T47D (cell line): Measurements from ENCODE around the gene ACOT11.

Source experiments
- DNase-seq, 2 experiments: peaks; one replicate each; pipeline versions ENCODE4 v3.0.0 to v3.0.0-alpha.2; 2011 to 2012; ENCODE audit warnings: low read depth in 1 of 2, low spot score in 1 of 2
- JUND ChIP-seq: IDR thresholded peaks from 2 replicates; pipeline ENCODE4 v1.6.1; 2012; ENCODE audit warnings: low read depth
- in situ Hi-C: cut with HindIII; loops from 2 replicates; pipeline ENCODE4 v1.10.0; 2016; ENCODE audit warnings: low sequenced_read_pairs, low pct_unique_long_range_greater_than_20kb

Gene ACOT11

DNA sequence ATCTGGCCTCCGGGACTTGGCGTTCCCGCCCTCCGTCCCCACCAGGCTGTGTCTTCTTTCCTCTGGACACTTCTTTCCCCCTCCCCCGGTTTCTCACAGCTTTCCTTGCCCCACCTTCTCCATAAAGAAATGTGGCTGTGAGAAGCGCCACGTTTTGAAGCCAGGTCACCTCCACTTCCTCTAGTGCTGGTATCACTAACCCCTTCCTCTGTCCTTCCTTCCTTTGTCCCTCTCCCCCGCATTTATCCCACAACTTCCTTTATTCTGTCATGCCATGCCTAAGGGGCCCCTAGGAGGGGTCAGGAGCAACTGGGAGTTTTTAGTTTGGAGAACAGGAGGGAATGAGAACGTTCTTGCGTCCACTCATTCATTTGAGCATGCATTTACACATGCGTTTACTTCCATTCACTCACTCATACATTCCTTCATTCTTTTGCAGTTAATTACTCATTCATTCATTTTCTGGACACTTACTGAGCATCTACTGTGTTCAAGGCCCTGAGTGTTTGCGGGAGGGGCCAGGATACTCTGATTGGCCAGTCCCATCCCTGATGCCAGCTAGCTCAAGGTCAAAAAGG, 5.0 kb upstream of the ACOT11 start:
- no peak for DNase-seq
- TF ChIP-seq JUND = no peak
- in situ Hi-C loops = no loop called here

DNA sequence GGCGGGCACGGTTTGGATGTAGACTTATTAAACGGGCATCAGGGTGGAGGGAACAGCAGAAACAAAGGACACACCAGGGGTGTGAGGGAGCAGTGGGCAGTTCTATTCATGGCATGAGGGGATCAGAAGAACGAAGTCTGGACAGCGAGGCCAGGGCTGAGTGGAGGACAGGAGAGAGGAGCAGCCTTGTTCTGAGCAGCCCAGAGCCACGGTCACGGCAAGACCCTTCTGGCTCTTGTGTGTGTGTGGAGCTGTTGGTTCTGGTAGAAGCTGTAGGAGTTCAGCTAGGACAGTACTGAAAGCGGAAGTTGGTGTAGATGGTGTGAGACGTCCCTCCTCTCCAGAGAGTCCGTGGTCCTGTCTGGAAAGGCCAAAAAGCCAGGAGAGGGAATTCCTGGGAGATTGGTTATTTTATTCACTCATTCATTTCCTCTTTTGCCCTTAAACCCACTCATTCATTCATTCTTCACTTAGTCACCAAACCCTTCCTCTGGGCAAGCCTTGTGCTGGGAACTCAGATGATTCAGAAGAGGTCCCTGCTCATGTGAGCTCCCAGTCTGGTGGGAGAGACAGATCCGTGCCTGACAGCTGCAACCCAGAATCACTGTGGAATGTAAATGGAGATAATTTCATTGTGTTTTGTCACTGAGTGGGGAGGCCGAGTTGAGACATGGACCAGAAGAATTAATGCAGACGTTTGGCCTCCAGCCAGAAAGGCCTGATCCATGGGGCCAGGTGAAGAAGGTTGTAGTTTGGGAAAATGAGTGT, 4.1 kb upstream of the ACOT11 start:
- TF ChIP-seq JUND = no peak
- no peak for DNase-seq
- in situ Hi-C loops = no loop called here

DNA sequence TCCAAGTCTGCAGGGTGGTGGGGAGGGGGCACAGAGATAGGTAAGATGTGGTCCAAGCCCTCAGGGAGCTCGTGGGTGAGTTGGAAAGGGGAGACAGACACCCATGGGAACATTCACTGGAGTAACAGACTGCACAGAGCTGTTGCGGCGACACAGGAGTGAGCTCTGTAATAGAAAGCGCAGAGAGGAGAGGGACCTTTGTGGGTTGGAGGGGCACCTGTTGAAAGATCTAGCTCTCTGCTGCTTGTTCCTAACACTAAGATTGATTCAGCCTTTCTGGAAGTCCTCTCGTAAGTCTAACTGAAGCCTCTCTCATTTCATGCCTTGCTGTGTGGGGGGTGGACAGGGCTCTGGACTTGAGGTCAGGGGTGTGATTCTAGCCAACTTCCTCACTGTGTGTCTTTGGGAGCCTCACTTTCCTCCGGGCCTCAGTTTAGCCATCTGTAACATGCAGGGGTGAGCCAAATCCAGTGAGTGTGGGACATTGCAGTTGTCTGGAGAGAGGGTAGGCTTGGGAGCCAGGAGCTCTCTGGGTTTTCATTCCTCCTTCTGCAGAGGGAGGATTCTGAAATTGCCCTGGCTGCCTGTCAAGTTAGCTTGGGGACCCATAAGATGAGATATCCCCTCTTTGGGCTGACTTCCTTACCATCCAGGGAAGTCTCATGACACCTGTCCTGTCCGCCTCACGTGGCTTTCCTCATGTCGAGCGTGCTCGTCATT, 2.0 kb upstream of the ACOT11 start:
- in situ Hi-C loops = no loop called here
- DNase-seq = no peak
- no peak for TF ChIP-seq JUND

DNA sequence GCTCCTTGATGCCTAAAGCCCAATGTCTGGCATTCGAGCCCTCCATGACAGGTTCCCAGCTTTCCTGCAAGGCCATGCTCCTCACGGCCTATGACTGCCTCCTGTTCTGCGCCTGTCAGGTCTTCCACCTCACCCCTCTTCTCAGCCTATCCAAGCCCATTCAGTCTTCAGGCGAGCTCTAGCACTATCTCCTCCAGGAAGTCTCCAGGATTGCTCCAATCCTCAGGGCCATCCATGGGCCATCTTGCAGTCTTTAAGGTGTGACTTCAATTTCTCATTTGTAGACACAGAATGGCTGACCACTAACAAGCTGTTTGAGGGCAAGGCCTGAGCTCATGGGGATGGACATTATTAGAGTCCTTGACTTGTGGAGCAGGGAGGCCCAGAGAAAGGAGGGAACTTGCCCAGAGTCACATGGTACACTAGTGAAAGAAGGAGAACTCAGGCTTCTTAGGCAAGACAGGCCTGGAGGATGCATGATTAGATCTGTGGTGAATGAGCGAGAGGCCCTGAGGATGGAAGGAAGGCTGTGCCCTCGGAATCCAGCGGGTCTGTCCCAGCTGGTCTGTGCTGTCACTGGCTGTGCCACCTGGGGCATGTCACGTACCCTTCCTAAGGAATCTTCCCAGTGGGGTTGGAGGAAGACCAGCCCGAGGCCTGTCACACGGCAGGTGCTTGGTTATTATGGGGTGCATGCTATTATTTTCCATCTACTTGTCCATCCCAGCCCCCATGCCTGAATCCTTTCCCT, 1.2 kb upstream of the ACOT11 start:
- no peak for TF ChIP-seq JUND
- in situ Hi-C loops = no loop called here

DNA sequence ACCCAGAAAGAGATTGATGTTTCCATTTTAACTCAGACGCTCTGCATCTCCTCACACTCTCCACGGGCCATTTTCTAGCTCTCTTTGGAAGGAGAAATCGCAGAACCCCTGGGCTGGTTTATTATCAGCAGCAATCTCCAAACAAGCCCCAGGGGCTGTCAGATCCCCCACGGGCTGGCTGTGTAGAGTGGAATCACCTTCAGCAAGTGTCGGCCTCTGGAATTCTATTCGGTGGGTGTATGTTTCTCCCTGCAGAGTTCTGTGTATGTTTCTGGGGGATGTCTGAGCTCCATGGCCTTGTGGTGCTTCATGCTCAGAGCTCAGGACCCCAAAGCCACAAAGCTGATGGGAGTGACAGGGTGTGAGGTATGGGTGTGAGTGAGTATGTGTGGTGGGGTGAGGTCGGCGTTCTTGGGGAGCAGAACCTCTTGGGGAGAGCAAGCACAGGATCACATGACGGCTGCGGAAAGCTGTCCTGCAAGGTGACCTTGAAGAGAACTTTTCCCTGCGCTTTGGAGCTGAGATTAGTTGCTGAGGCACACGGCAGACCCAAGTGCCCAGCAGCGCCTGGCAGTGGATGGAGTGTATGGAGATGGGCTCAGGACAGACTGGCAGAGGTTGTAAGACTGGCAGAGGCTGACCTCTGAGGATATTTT, 489 bp downstream of the ACOT11 start:
- in situ Hi-C loops = no loop called here
- no peak for DNase-seq

More for the DNA sequence above, 1.2 kb upstream of the ACOT11 start:
- no peak for DNase-seq

DNA sequence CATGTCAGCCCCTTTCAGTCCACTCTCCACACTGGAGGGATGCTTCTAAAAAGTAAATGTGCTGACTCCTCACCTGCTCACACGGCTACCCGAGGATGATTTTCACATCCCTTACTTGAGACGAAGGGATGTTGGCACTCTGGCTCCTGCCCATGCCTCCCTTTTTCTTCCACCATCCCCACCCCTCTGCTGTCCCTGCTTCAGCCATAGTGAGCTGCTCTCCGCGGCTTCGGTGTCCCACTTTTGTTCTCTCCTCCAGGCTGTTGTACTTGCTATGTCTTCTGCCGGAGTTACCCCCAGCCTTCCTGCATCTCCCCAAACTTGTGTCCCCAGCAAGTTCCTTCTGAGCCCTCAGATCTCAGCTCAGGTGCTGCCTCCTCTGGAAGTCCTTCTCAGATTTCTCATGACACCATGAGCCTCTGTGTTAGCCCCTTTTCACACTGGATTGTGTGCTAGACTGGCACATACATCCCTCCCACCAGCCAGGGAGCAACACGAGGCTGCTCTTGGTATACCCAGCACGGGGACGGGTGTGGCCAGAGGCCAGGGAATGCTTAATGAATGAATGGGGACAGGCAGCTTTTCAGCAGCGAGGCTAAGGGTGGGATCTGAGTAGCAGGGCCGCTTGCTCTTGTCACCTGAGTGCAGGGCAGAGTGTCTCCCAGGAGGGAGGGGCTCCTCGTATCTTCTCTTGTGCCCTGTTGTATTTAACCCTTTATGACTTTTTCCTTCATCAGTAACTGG, 1.3 kb downstream of the ACOT11 start:
- DNase-seq = no peak

More for the DNA sequence above, 489 bp downstream of the ACOT11 start:
- no peak for TF ChIP-seq JUND

DNA sequence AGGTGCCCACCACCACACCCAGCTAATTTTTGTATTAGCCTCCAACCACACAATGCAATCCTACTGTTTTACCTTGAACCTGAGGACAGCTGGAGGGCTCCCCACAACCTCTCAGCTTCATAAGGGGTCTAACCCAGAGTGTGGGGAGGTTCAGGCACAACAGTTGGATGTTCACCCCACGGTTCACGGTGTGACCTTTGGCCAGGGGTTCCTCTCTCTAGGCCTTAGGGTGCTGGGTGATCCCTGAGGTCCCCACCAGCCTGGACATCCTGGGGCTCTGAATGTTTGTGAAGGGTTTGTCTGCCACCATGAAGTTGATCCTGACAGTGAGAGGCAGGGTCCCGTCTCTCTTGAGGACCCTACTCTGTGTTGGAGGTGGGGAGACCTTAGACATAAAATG, 3.9 kb downstream of the ACOT11 start:
- in situ Hi-C loops = no loop called here
- no peak for DNase-seq
- TF ChIP-seq JUND = no peak

More for the DNA sequence above, 1.3 kb downstream of the ACOT11 start:
- no peak for TF ChIP-seq JUND
- in situ Hi-C loops = no loop called here

DNA sequence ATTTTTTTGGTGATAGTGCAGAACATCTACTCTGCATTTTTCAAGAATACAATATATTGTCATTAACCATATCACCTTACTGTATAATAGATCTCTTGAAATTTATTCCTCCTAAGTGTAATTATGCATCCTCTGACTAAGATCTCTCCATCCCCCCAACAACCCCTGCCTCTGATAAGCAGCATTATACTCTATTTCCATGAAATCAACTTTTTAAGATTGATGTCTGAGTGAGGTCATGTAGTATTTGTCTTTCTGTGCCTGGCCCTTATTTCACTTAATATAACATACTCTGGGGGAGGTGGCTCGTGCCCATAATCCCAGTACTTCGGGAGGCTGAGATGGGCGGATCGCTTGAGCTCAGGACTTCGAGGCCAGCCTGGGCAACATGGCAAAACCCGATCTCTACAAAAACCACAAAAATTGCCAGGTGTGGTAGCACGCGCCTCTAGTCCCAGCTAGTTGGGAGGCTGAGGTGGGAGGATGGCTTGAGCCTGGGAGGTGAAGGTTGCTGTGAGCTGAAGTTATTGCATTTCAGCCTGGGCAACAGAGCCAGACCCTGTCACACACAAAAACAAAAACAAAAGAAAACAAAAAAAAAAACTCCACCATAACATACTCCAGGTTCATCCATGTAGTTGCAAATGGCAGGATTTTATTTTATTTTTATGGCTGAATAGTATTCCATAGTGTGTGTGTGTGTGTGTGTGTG, 5.7 kb downstream of the ACOT11 start:
- TF ChIP-seq JUND = no peak

DNA sequence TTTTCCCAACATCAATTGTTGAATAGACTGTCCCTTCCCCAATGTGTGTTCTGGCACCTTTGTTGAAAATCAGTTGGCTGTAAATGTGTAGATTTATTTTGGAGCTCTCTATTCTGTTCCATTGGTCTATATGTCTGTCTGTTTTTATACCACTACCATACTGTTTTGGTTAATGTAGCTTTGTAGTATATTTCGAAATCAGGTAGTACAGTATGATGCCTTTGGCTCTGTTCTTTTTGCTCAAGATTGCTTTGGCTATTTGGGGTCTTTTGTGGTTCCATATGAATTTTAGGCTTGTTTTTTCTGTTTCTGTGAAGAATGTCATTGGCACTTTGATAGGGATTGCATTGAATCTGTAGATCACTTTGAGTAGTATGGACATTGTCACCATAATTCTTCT, 8.1 kb downstream of the ACOT11 start:
- in situ Hi-C loops = no loop called here
- no peak for TF ChIP-seq JUND
- DNase-seq = no peak

More for the DNA sequence above, 5.7 kb downstream of the ACOT11 start:
- DNase-seq = no peak
- in situ Hi-C loops = no loop called here

DNA sequence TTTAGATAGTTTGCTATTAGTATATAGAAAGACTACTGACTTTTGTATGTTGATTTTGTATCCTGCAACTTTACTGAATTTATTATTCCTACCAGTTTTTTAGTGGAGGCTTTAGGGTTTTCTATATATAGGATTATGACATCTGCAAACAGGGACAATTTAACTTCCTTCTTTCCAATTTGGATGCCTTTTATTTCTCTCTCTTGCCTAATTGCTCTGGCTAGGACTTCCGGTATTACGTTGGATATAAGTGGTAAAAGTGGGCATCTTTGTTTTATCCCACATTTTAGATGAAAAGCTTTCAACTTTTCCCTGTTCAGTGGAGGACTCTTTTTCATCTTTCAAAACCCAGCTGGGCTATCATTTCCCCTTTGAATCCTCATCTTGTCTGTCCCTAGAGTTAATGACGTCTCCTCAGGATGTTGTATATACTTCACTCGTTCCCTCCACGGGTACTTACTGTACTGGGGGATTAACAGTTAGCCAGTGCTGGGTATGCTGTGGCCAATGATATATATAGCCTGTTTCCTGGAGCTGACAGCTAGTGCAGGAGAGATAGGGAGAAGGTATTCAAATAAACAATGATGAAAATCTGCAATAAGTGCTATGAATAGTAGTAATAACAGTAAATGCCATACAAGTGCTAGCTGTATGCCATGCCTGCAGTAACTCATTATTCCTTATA, 9.8 kb downstream of the ACOT11 start:
- DNase-seq = no peak
- in situ Hi-C loops = no loop called here

More for the DNA sequence above, 9.8 kb downstream of the ACOT11 start:
- no peak for TF ChIP-seq JUND
